Breast epithelium (tissue), 4 donors: ENCODE data around the gene ATP10B. TPM values are rescaled to one million over a fixed set of nuclear protein-coding genes. Genes with fewer than 3 reads are reported as not detected.

ENCODE experiments used
- DNase-seq, 2 donors: peaks; one replicate each; pipeline ENCODE4 v3.0.0-alpha.2; 2019; ENCODE audit warnings: low spot score in 2 of 2
- H3K27ac ChIP-seq, 2 donors: fragments of 200-600 bp; sonication (generic) in 1 of 2; one replicate each; pipeline ENCODE4 v1.5.1; 2016 to 2019; ENCODE audit warnings: mild to moderate bottlenecking in 1 of 2
- H3K27me3 ChIP-seq, 2 donors: fragments of 200-600 bp; sonication (generic) in 1 of 2; one replicate each; pipeline versions ENCODE4 v1.5.1 to v1.6.0; 2017 to 2019; ENCODE audit warnings: control low read depth in 1 of 2, mild to moderate bottlenecking in 1 of 2
- H3K36me3 ChIP-seq: fragments of 200-600 bp; one replicate; pipeline ENCODE4 v1.5.1; 2019
- H3K4me1 ChIP-seq, 2 donors: fragments of 200-600 bp; sonication (generic); one replicate each; pipeline ENCODE4 v1.5.1; 2016 to 2019; ENCODE audit warnings: control low read depth in 1 of 2
- H3K4me3 ChIP-seq, 3 donors: fragments of 200-600 bp; sonication (generic); 1 replicate in 2 of 3; 2 replicates in 1 of 3; pipeline ENCODE4 v1.5.1; 2016 to 2019; ENCODE audit warnings: mild to moderate bottlenecking in 3 of 3, moderate library complexity in 2 of 3
- H3K9me3 ChIP-seq, 2 donors: fragments of 200-600 bp; sonication (generic) in 1 of 2; one replicate each; pipeline ENCODE4 v1.5.1; 2016 to 2019; ENCODE audit warnings: control low read depth in 1 of 2
- POLR2A ChIP-seq: fragments of 450-650 bp; IDR thresholded peaks from one replicate; pipeline ENCODE4 v1.6.1; 2016; ENCODE audit warnings: antibody characterized with exemption, mild to moderate bottlenecking, moderate library complexity
- POLR2AphosphoS5 ChIP-seq, 3 donors: sonication (generic); formaldehyde crosslinking; IDR thresholded peaks; one replicate each; pipeline ENCODE4 v1.6.1; 2017; ENCODE audit warnings: antibody characterized with exemption in 3 of 3
- intact Hi-C: fragments of 100-400 bp; cut with DNase I; formaldehyde crosslinking; loops from one replicate; pipeline ENCODE4 v1.15.1; 2023; ENCODE audit warnings: low total_unique reads
- total RNA-seq, 3 donors: library from RNA; depleted of rRNA; stranded (reverse); fragments of >200 nt; gene quantifications; one replicate each; pipeline ENCODE4 v1.1.0, GENCODE V29; 2016
- TF ChIP-seq, protein P1 (sequence below), 3 donors: fragments of 450-650 bp; IDR thresholded peaks; one replicate each; pipeline ENCODE4 v1.5.1; 2016 to 2017; ENCODE audit warnings: antibody characterized with exemption in 3 of 3, mild to moderate bottlenecking in 3 of 3, moderate library complexity in 3 of 3

ATP10B gene
- total RNA-seq, 3 donors from 2014 or later = under 0.01 to 2.9 TPM; not detected in 1

DNA sequence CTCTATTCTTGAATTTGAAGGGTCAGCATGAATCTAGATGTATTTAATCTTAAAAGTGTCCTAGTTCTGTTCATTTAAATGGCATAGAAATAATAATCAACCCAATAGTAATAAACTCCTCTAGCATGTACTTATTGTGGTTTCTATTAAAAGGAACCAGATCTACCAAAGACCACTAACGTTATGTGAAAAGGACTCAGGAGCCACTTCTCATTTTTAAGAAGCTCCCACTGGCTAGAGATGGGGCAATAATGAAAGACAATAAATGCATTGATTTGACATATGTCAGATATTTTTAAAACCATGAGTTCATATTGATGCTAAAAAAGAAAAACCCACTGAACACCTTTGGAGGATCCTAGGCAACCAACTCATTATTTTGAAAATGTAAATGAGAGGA is 191.9 kb downstream of the ATP10B start:
- DNase-seq = no peak
- no peak overlapping the region for H3K4me3 ChIP-seq
- H3K27me3 ChIP-seq = no peaks in the 10 kb centered on the region
- intact Hi-C loops = no loop called here
- TF ChIP-seq POLR2A (no peak), POLR2AphosphoS5 (IDR thresholded peaks at IDR 0.05) (no peak)
- TF ChIP-seq, protein P1, sequence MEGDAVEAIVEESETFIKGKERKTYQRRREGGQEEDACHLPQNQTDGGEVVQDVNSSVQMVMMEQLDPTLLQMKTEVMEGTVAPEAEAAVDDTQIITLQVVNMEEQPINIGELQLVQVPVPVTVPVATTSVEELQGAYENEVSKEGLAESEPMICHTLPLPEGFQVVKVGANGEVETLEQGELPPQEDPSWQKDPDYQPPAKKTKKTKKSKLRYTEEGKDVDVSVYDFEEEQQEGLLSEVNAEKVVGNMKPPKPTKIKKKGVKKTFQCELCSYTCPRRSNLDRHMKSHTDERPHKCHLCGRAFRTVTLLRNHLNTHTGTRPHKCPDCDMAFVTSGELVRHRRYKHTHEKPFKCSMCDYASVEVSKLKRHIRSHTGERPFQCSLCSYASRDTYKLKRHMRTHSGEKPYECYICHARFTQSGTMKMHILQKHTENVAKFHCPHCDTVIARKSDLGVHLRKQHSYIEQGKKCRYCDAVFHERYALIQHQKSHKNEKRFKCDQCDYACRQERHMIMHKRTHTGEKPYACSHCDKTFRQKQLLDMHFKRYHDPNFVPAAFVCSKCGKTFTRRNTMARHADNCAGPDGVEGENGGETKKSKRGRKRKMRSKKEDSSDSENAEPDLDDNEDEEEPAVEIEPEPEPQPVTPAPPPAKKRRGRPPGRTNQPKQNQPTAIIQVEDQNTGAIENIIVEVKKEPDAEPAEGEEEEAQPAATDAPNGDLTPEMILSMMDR (IDR thresholded peaks at IDR 0.05) = no peak
- no peak overlapping the region for H3K27ac ChIP-seq
- no peaks in the 10 kb centered on the region for H3K36me3 ChIP-seq
- H3K4me1 ChIP-seq = no peaks in the 10 kb centered on the region
- H3K9me3 ChIP-seq = no peaks in the 10 kb centered on the region

DNA sequence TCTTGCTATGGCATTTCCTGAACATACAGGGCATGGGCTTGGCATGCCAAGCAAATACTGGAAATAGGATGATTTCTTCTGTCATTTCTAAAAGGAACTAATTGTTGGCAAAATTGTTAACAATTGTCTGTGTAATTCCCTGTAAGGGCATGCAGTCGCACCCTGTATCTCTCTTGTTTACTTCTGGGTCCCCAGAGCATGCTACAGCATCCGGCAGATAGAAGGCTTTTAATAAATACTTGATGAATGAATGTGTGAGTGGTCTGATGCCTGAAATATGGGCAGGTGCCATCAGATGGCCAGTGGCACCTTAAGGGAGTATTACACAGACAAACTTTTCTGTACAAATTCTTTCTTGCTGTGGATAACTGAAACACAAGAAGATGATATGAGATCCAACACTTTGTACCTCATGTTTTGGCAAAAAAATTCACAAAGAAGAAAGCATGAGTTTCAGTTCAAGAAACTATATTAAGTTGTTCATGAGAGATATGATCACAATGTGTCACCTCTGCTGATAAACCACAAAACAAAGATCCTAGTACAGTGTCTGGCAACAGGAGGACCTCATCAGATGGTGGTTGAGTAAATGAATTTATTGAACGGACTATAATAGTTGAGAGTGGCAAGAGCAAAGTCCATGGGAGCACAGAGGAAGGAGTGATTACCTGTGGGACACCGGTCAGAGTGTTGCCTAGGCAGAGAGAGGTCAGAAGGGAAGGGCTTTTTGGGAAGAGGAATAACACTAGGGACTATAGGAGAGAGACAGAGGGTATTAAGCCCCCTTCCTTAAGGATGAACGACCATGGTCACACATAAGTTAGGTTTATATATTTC is 194.2 kb downstream of the ATP10B start:
- intact Hi-C loops = no loop called here
- DNase-seq = no peak
- Histone ChIP-seq H3K36me3 (no peaks in the 10 kb centered on the region), H3K4me3 (no peak overlapping the region), H3K27ac (no peak overlapping the region), H3K4me1 (no peaks in the 10 kb centered on the region), H3K27me3 (no peaks in the 10 kb centered on the region), H3K9me3 (no peaks in the 10 kb centered on the region)
- TF ChIP-seq POLR2AphosphoS5 (IDR thresholded peaks at IDR 0.05) (no peak), POLR2A (no peak)
- TF ChIP-seq, protein P1 (IDR thresholded peaks at IDR 0.05) = no peak

DNA sequence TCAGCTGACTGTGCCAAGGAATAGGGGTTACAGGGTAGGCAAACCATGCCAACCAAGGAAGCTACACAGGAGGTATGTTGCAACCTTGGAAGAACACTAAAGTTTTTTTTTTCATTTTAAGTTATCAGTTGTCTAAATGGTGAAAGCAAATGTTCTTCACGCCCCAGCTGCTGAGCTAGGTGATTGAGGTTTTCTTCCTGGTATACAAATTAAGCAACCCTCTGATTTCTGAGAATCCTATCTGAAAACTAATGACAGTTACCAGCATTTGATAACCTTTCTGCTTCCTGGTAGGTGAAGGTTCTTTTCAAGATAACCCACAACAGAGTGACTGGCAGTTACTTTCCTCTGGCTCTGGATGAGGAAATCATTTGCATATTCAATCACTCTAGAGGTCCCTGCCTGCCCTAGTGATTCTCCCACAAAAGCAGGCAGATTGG is 194.9 kb downstream of the ATP10B start:
- Histone ChIP-seq H3K27ac (no peak overlapping the region), H3K36me3 (no peaks in the 10 kb centered on the region), H3K9me3 (no peaks in the 10 kb centered on the region), H3K4me1 (no peaks in the 10 kb centered on the region), H3K4me3 (no peak overlapping the region), H3K27me3 (no peaks in the 10 kb centered on the region)
- no peak for DNase-seq
- TF ChIP-seq, protein P1 (IDR thresholded peaks at IDR 0.05) = no peak
- no peak for TF ChIP-seq POLR2A
- no peak for TF ChIP-seq POLR2AphosphoS5 (IDR thresholded peaks at IDR 0.05)
- intact Hi-C loops = no loop called here

DNA sequence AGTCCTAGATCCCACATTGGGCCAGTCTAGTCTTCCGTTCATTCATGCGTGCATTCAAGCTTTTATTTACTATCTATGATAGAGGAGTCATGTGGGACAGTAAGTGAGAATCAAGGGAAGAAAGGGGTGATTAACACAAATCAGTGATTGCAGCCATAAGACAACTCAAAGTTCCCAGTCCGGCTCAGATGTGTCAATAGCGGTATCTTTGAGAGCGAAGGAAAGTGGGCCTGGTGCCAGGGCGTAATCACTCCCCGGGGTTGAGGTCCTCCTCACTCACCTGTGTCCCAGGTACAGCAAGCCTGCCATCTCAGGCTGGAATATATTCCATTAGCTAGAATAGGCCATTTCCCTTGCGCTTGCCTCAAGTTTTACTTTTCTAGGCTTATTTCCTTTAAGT is 196.3 kb downstream of the ATP10B start:
- intact Hi-C loops = no loop called here
- TF ChIP-seq, protein P1 (IDR thresholded peaks at IDR 0.05) = no peak
- no peak for TF ChIP-seq POLR2A
- no peak for TF ChIP-seq POLR2AphosphoS5 (IDR thresholded peaks at IDR 0.05)
- Histone ChIP-seq H3K36me3 (no peaks in the 10 kb centered on the region), H3K27ac (no peak overlapping the region), H3K4me3 (no peak overlapping the region), H3K27me3 (no peaks in the 10 kb centered on the region), H3K4me1 (no peaks in the 10 kb centered on the region), H3K9me3 (no peaks in the 10 kb centered on the region)
- DNase-seq = no peak
